KMS-11 (cell line): ENCODE measurements around the gene NDUFV2.

Source experiments
- H2AFZ ChIP-seq: fragments of 200-600 bp; sonication (generic); 2 replicates; pipeline ENCODE4 v1.6.1; 2016; ENCODE audit warnings: antibody characterized with exemption, mixed run types, low read depth
- H3K27ac ChIP-seq: fragments of 200-600 bp; sonication (generic); 2 replicates; pipeline ENCODE4 v1.6.1; 2016; ENCODE audit warnings: mild to moderate bottlenecking, mixed run types
- H3K27me3 ChIP-seq: fragments of 200-600 bp; sonication (generic); 2 replicates; pipeline ENCODE4 v1.6.1; 2017; ENCODE audit warnings: mild to moderate bottlenecking, low read depth, mixed run types, moderate library complexity; ENCODE audit not compliant: insufficient read depth
- H3K36me3 ChIP-seq: fragments of 200-600 bp; sonication (generic); 2 replicates; pipeline ENCODE4 v1.6.1; 2017; ENCODE audit warnings: mild to moderate bottlenecking, mixed run types; ENCODE audit not compliant: insufficient read depth
- H3K4me1 ChIP-seq: fragments of 200-600 bp; sonication (generic); 2 replicates; pipeline ENCODE4 v1.6.1; 2016; ENCODE audit warnings: mild to moderate bottlenecking, low read depth, mixed run types; ENCODE audit not compliant: poor library complexity, severe bottlenecking
- H3K4me2 ChIP-seq: fragments of 200-600 bp; sonication (generic); 2 replicates; pipeline ENCODE4 v1.7.0; 2016; ENCODE audit warnings: mild to moderate bottlenecking, mixed run types
- H3K4me3 ChIP-seq: fragments of 200-600 bp; sonication (generic); IDR thresholded peaks from 2 replicates; pipeline ENCODE4 v1.6.1; 2017; ENCODE audit warnings: low read depth, low read length, mixed read lengths; ENCODE audit not compliant: insufficient read depth
- H3K79me2 ChIP-seq: fragments of 200-600 bp; sonication (generic); 2 replicates; pipeline ENCODE4 v1.6.1; 2016; ENCODE audit warnings: low read depth, mixed run types; ENCODE audit not compliant: insufficient read depth
- H3K9ac ChIP-seq: fragments of 200-600 bp; sonication (generic); 2 replicates; pipeline ENCODE4 v1.6.1; 2016; ENCODE audit warnings: mild to moderate bottlenecking, mixed run types
- H4K20me1 ChIP-seq: fragments of 200-600 bp; sonication (generic); 2 replicates; pipeline ENCODE4 v1.6.1; 2016; ENCODE audit warnings: mild to moderate bottlenecking, mixed run types; ENCODE audit not compliant: insufficient read depth
- TF ChIP-seq, protein P1 (sequence below): fragments of 200-600 bp; sonication (generic); conservative IDR thresholded peaks from 2 replicates; pipeline ENCODE4 v1.6.1; 2017; ENCODE audit warnings: low read depth, mild to moderate bottlenecking, antibody characterized with exemption, low read length, moderate library complexity, mixed read lengths

The NDUFV2 gene

DNA sequence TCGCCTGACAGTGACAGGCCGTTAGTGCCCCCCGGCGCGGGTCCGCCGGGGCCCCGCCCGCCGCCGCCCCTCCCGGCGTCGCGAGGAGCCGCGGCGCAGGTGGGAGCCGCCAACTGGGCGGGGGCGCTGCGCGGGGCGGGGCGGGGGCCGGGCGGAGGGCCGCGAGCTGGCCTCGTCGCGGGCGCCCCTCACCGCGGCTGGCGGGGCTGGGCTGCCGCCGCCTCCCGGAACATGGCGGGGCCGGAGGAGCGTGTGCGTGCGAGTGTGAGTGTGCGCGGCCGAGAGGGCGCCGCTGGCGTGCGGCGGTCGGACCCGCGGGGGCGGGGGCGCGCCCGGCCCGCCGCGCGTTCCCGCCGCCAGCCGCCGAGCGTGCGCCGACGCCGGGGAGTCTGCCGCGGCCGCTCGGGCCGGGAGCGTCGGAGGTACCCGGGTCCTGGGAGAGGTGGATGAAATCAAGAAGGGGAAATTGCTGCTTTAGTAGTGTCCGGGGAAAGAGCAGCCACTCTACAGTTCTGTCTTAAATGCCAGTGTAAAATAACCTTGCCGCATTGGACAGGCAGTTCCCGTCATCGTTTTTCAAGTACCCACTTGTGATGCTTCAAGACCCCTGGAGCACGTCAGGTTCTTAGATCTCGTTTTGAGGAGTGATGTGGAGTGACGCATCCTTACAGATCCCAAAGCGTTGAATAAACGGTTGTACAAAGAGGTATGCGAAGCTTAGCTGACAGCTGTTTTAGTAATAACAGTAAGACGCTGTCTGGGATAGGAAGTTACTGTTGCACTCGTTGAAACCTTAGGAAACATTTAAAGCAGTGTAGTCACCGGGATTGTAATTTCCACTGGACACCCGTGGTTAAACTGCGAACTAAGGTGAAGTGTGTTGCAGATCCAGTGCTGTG is 34.9 kb downstream of the NDUFV2 start:
- Histone ChIP-seq H4K20me1 (no peaks in the 10 kb centered on the region; the same call in 1 of the 2 replicates), H3K9ac (peak overlapping the region; percentile 98), H3K4me2 (peak overlapping the region; percentile 98), H3K4me3 (no peak overlapping the region), H3K4me1 (peaks cover 48% of the 10 kb centered on the region), H3K79me2 (peaks cover 80% of the 10 kb centered on the region), H3K36me3 (peaks cover 4% of the 10 kb centered on the region; the same call in 1 of the 2 replicates), H2AFZ (peak overlapping the region; percentile 35; the same call in 1 of the 2 replicates), H3K27ac (peak overlapping the region; percentile 99), H3K27me3 (no peaks in the 10 kb centered on the region)
- TF ChIP-seq, protein P1, sequence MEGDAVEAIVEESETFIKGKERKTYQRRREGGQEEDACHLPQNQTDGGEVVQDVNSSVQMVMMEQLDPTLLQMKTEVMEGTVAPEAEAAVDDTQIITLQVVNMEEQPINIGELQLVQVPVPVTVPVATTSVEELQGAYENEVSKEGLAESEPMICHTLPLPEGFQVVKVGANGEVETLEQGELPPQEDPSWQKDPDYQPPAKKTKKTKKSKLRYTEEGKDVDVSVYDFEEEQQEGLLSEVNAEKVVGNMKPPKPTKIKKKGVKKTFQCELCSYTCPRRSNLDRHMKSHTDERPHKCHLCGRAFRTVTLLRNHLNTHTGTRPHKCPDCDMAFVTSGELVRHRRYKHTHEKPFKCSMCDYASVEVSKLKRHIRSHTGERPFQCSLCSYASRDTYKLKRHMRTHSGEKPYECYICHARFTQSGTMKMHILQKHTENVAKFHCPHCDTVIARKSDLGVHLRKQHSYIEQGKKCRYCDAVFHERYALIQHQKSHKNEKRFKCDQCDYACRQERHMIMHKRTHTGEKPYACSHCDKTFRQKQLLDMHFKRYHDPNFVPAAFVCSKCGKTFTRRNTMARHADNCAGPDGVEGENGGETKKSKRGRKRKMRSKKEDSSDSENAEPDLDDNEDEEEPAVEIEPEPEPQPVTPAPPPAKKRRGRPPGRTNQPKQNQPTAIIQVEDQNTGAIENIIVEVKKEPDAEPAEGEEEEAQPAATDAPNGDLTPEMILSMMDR = no peak

DNA sequence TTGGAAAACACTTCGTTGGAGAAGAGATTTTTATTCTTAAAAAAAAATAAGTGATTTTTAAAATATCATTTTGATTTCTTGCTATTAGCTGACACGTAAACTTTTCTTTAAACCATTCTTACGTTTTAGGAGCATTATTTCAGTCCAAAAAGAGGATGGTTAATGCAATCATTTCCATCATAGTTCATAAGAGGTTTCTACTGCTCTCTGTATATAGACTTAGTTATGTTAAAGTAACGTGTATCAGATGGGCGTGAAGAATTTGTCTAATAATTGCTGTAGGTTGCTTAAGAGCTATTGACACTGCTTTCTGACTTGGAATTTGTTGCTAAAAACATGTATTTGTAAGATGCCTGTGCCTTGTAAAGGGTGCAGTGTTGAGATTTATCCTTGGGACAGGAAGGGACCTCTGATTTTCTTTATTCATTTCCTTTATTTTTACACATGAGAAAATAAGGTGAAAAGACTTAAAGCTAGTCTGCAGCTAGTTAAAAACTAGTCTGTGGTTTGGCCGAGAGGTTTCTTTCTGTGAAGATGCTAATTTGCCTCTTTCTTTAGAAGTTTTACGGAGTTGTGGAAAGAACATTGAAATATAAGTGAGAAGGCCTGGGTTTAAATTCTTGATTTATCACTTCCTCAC is 37.0 kb downstream of the NDUFV2 start:
- Histone ChIP-seq H3K79me2 (peaks cover 81% of the 10 kb centered on the region), H4K20me1 (peaks cover 6% of the 10 kb centered on the region; the same call in 1 of the 2 replicates), H3K36me3 (0 out of 2 replicates have a peak, but pooled peaks cover 4% of the 10 kb centered on the region), H3K27me3 (no peaks in the 10 kb centered on the region), H2AFZ (no peak overlapping the region), H3K27ac (peak overlapping the region; percentile 99), H3K4me1 (peaks cover 48% of the 10 kb centered on the region), H3K4me3 (no peak overlapping the region), H3K9ac (peak overlapping the region; percentile 98), H3K4me2 (peak overlapping the region; percentile 98)
- TF ChIP-seq, protein P1 = no peak

DNA sequence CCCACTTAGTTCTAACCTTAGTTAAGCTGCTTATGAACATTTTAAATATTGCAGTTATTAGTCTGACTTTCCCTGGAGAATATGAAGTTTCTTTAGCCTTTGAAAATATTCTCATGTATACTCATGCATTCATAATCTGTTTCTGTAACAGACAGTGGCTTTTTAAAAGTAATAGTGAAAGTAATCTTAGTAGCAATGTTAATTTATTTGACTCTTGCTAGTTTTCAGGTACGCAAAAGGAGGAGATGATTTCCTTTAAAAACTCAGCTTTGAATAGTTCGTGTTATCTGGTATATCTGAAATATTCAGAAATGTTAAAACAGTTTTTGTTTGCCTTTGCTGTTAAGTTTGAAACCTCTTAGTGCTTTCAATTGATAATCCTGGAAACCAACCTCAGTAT is 37.9 kb downstream of the NDUFV2 start:
- Histone ChIP-seq H2AFZ (no peak overlapping the region), H3K4me1 (peaks cover 48% of the 10 kb centered on the region), H3K9ac (peak overlapping the region; percentile 98), H4K20me1 (peaks cover 8% of the 10 kb centered on the region; the same call in 1 of the 2 replicates), H3K27ac (peak overlapping the region; percentile 99), H3K4me3 (no peak overlapping the region), H3K36me3 (0 out of 2 replicates have a peak, but pooled peaks cover 4% of the 10 kb centered on the region), H3K27me3 (no peaks in the 10 kb centered on the region), H3K4me2 (peak overlapping the region; percentile 98), H3K79me2 (peaks cover 81% of the 10 kb centered on the region)
- TF ChIP-seq, protein P1 = no peak

DNA sequence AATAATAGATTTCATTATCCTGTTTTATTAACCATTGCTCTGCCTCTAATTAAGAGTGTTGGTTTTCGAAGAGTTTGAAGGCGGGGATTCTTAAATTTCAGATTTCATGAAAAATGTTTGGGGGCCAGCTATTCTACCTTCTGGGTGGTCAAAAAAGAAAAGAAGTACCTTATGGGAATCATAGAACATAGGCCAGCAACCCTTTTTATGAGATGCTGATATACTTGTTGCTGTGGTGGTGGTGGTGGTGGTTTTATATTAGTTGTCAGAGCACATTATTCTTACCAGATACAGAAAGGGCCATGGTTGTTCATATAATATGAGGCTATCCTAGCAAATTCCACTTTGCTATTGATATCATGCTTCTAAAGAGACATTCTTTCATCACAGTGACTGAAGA is 38.5 kb downstream of the NDUFV2 start:
- Histone ChIP-seq H3K4me1 (peaks cover 54% of the 10 kb centered on the region), H3K36me3 (0 out of 2 replicates have a peak, but pooled peaks cover 4% of the 10 kb centered on the region), H3K4me3 (no peak overlapping the region), H3K27me3 (no peaks in the 10 kb centered on the region), H3K9ac (peak overlapping the region; percentile 98), H2AFZ (no peak overlapping the region), H4K20me1 (peaks cover 8% of the 10 kb centered on the region; the same call in 1 of the 2 replicates), H3K27ac (peak overlapping the region; percentile 99), H3K4me2 (peak overlapping the region; percentile 98), H3K79me2 (peaks cover 85% of the 10 kb centered on the region)
- TF ChIP-seq, protein P1 = no peak
